GM23338 (cell line): ENCODE data around the gene CRELD1. TPM values are rescaled to one million over a fixed set of nuclear protein-coding genes. Genes with fewer than 3 reads are reported as not detected.

Source experiments
- ATAC-seq: fragments of 200-7000 bp; cut with Tn5 transposase; 3 replicates; pipeline ENCODE4 v1.9.1; 2020
- DNase-seq: peaks from one replicate; pipeline ENCODE4 v3.0.0-alpha.2; 2015; ENCODE audit warnings: low spot score
- H2AFZ ChIP-seq: fragments of 200-600 bp; sonication (generic); 2 replicates; pipeline ENCODE4 v1.8.0; 2016; ENCODE audit warnings: antibody characterized with exemption, mild to moderate bottlenecking, moderate library complexity
- H3F3A ChIP-seq: fragments of 200-600 bp; sonication (generic); replicated peaks from 2 replicates; pipeline ENCODE4 v1.8.0; 2017; ENCODE audit warnings: antibody characterized with exemption, mixed run types, low read depth
- H3K27ac ChIP-seq: fragments of 200-600 bp; sonication (generic); 2 replicates; pipeline ENCODE4 v1.6.1; 2016; ENCODE audit warnings: low read depth
- H3K27me3 ChIP-seq: fragments of 200-600 bp; sonication (generic); 2 replicates; pipeline ENCODE4 v1.8.0; 2016; ENCODE audit warnings: mild to moderate bottlenecking, mixed run types, moderate library complexity; ENCODE audit not compliant: insufficient read depth
- H3K36me3 ChIP-seq: fragments of 200-600 bp; sonication (generic); 2 replicates; pipeline ENCODE4 v1.8.0; 2016; ENCODE audit warnings: mild to moderate bottlenecking; ENCODE audit not compliant: insufficient read depth
- H3K4me1 ChIP-seq: fragments of 200-600 bp; sonication (generic); 2 replicates; pipeline ENCODE4 v1.8.0; 2016; ENCODE audit warnings: mild to moderate bottlenecking, moderate library complexity; ENCODE audit not compliant: insufficient read depth
- H3K4me2 ChIP-seq: fragments of 200-600 bp; sonication (generic); 2 replicates; pipeline ENCODE4 v1.7.1; 2017; ENCODE audit warnings: mixed run types
- H3K4me3 ChIP-seq: fragments of 200-600 bp; sonication (generic); 2 replicates; pipeline ENCODE4 v1.6.1; 2016; ENCODE audit warnings: mixed run types
- H3K79me2 ChIP-seq: fragments of 200-600 bp; sonication (generic); replicated peaks from 2 replicates; pipeline ENCODE4 v1.8.0; 2017; ENCODE audit warnings: mild to moderate bottlenecking; ENCODE audit not compliant: insufficient read depth
- H3K9me2 ChIP-seq: fragments of 200-600 bp; sonication (generic); 2 replicates; pipeline ENCODE4 v1.8.0; 2017; ENCODE audit not compliant: insufficient read depth
- H4K20me1 ChIP-seq: fragments of 200-600 bp; sonication (generic); replicated peaks from 2 replicates; pipeline ENCODE4 v1.8.0; 2017; ENCODE audit warnings: mild to moderate bottlenecking; ENCODE audit not compliant: insufficient read depth
- H3K27ac Mint-ChIP-seq: 2 replicates; pipeline ENCODE4 v1.8.0; 2020; ENCODE audit warnings: inconsistent platforms, mild to moderate bottlenecking, moderate library complexity, mixed read lengths
- H3K27me3 Mint-ChIP-seq: 3 replicates; pipeline ENCODE4 v1.8.0; 2022; ENCODE audit warnings: low read depth, mild to moderate bottlenecking, moderate library complexity, mixed read lengths, inconsistent platforms; ENCODE audit not compliant: insufficient read depth, poor library complexity
- H3K36me3 Mint-ChIP-seq: 3 replicates; pipeline ENCODE4 v1.8.0; 2021; ENCODE audit warnings: low read depth, mild to moderate bottlenecking, inconsistent platforms, moderate library complexity, mixed read lengths
- H3K4me1 Mint-ChIP-seq: 3 replicates; pipeline ENCODE4 v1.8.0; 2020; ENCODE audit warnings: mild to moderate bottlenecking, inconsistent platforms, mixed read lengths
- H3K4me3 Mint-ChIP-seq: 3 replicates; pipeline ENCODE4 v1.8.0; 2021; ENCODE audit warnings: moderate library complexity, mild to moderate bottlenecking, inconsistent platforms, mixed read lengths
- H3K9me3 Mint-ChIP-seq: 3 replicates; pipeline ENCODE4 v1.8.0; 2020; ENCODE audit warnings: moderate library complexity, mild to moderate bottlenecking, inconsistent platforms, mixed read lengths
- CREB1 ChIP-seq: fragments of 250-450 bp; sonication (Bioruptor Pico); IDR thresholded peaks from 2 replicates; pipeline ENCODE4 v1.5.0; 2020; ENCODE audit warnings: low read depth, mild to moderate bottlenecking, moderate library complexity
- CTCF ChIP-seq, 2 experiments: fragments of 200-600 bp in 1 of 2; sonication (generic) in 1 of 2; conservative IDR thresholded peaks; 2 replicates each; pipeline versions ENCODE4 v1.5.1 to v1.6.1; 2016 to 2017; ENCODE audit warnings: antibody characterized with exemption in 2 of 2, low read depth in 2 of 2, mild to moderate bottlenecking in 2 of 2, moderate library complexity in 1 of 2
- EZH2 ChIP-seq: fragments of 200-600 bp; sonication (generic); IDR thresholded peaks from one replicate; pipeline ENCODE4 v1.8.0; 2017; ENCODE audit warnings: antibody characterized with exemption, mild to moderate bottlenecking, low read depth; ENCODE audit not compliant: unreplicated experiment
- NANOG ChIP-seq: IDR thresholded peaks from 2 replicates; pipeline ENCODE4 v1.6.1; 2016; ENCODE audit warnings: antibody characterized with exemption, borderline replicate concordance
- POLR2AphosphoS5 ChIP-seq: IDR thresholded peaks from 2 replicates; pipeline ENCODE4 v1.6.1; 2016; ENCODE audit warnings: antibody characterized with exemption, low read depth
- ZNF114 ChIP-seq: fragments of 250-450 bp; sonication (Bioruptor Pico); IDR thresholded peaks from 2 replicates; pipeline ENCODE4 v1.5.0; 2020; ENCODE audit warnings: mild to moderate bottlenecking, moderate library complexity
- polyA plus RNA-seq: library from polyadenylated mRNA; unstranded; fragments of >200 nt; fragmentation: Nextera tagmentation; extraction: Ambion mirVana; gene quantifications from 2 replicates; pipeline ENCODE4 v1.2.1, GENCODE V29; 2016
- total RNA-seq: library from RNA; depleted of rRNA; stranded (reverse); fragments of >200 nt; shearing (Covaris generic); gene quantifications from 2 replicates; pipeline ENCODE4 v1.2.3, GENCODE V29; 2014

Gene CRELD1
- total and polyA plus RNA-seq, 2 experiments from 2014 or later = 11.5 to 13.1 TPM

- peak within 1 kb of the TSS; percentile 86 for H2AFZ ChIP-seq
- peaks cover 17% of the 10 kb centered on the region for H3K4me1 ChIP-seq
- Mint-ChIP-seq H3K27ac (no peak within 1 kb of the TSS), H3K4me1 (peaks cover 16% of the 10 kb centered on the region), H3K9me3 (peaks cover 6% of the 10 kb centered on the region), H3K36me3 (peaks cover 6% of the 10 kb centered on the region), H3K4me3 (peak within 1 kb of the TSS; percentile 77), H3K27me3 (peaks cover 8% of the 10 kb centered on the region)
- no peak within 1 kb of the TSS for H3K27ac ChIP-seq
- H3K36me3 ChIP-seq = no peaks in the 10 kb centered on the region
- ATAC-seq (peak; percentile 78), DNase-seq (peak; percentile 91)
- peaks cover 12% of the 10 kb centered on the region; the same call in 1 of the 2 replicates for H3K27me3 ChIP-seq
- peak within 1 kb of the TSS; percentile 72 for H3K4me3 ChIP-seq
- peak within 1 kb of the TSS; percentile 91 for H3K4me2 ChIP-seq
- no peaks in the 10 kb centered on the region for H3K79me2 ChIP-seq
- H4K20me1 ChIP-seq = no peaks in the 10 kb centered on the region
- 0 out of 2 replicates have a peak, but pooled peaks cover 5% of the 10 kb centered on the region for H3F3A ChIP-seq
- TF ChIP-seq CREB1 (CRISPR knock-in tag) (no peak), ZNF114 (no peak), POLR2AphosphoS5 (peak; percentile 60), CTCF (conservative IDR thresholded peaks at IDR 0.05; ENCODE audit: low read depth in 2 of 2) (0 out of 4 replicates have a peak, but pooled peaks of 1 of the 2 experiments have one; percentile 9)
- 0 out of 2 replicates have a peak, but pooled peaks cover 4% of the 10 kb centered on the region for H3K9me2 ChIP-seq
Observed at GRCh38 chr3:9916734-9917680, 16.6 kb upstream of the CRELD1 start, which contains the start of gene IL17RC. IL17RC (plus strand) TSS chr3:9917098; CDS start chr3:9917316, 218 bp downstream.

- Mint-ChIP-seq H3K9me3 (no peaks in the 10 kb centered on the region), H3K27ac (no peak overlapping the region), H3K27me3 (peaks cover 8% of the 10 kb centered on the region), H3K4me3 (0 out of 3 replicates have a peak overlapping the region, but pooled peaks have one; percentile 17), H3K4me1 (peaks cover 16% of the 10 kb centered on the region), H3K36me3 (peaks cover 4% of the 10 kb centered on the region; the same call in 1 of the 3 replicates)
- no peak for TF ChIP-seq NANOG
- no peak for TF ChIP-seq EZH2
- TF ChIP-seq CREB1 (CRISPR knock-in tag) = no peak
- Histone ChIP-seq H4K20me1 (no peaks in the 10 kb centered on the region), H2AFZ (no peak overlapping the region), H3K27me3 (peaks cover 12% of the 10 kb centered on the region; the same call in 1 of the 2 replicates), H3K27ac (no peak overlapping the region), H3K9me2 (no peaks in the 10 kb centered on the region), H3K4me1 (peaks cover 17% of the 10 kb centered on the region), H3K4me3 (no peak overlapping the region), H3K36me3 (no peaks in the 10 kb centered on the region), H3K79me2 (no peaks in the 10 kb centered on the region), H3F3A (0 out of 2 replicates have a peak, but pooled peaks cover 5% of the 10 kb centered on the region), H3K4me2 (peak overlapping the region; percentile 84; the same call in 1 of the 2 replicates)
- no peak for DNase-seq
- ATAC-seq = no peak
Observed at GRCh38 chr3:9917820-9918219, 15.8 kb upstream of the CRELD1 start.
